HG03159 (cell line): ENCODE data around the gene C19orf47.
A peak's percentile ranks its signal among the peaks of the same experiment; 100 is the strongest.

Experiments
- ATAC-seq: cut with Tn5 transposase; IDR thresholded peaks from one replicate; pipeline ENCODE4 v1.9.1; 2021; ENCODE audit warnings: mild to moderate bottlenecking, moderate library complexity; ENCODE audit not compliant: unreplicated experiment

Gene C19orf47

GRCh38 chr19:40321076-40321475, 27.1 kb downstream of the C19orf47 start:
- no peak for ATAC-seq

GRCh38 chr19:40320558-40320935, 27.6 kb downstream of the C19orf47 start:
- no peak for ATAC-seq

GRCh38 chr19:40317338-40317737, 30.9 kb downstream of the C19orf47 start:
- ATAC-seq = no peak

GRCh38 chr19:40315812-40316470, 32.3 kb downstream of the C19orf47 start:
- no peak for ATAC-seq

GRCh38 chr19:40314656-40315055, 33.5 kb downstream of the C19orf47 start:
- ATAC-seq = no peak

- ATAC-seq = no peak
These were observed 34.8 kb downstream of the C19orf47 start for GRCh38 chr19:40313229-40313983.

GRCh38 chr19:40312533-40312932, 35.7 kb downstream of the C19orf47 start:
- ATAC-seq = no peak

- no peak for ATAC-seq
These were observed 38.5 kb downstream of the C19orf47 start for GRCh38 chr19:40309666-40310065.

- no peak for ATAC-seq
These were observed 42.8 kb downstream of the C19orf47 start for GRCh38 chr19:40305403-40305802.

- no peak for ATAC-seq
These were observed 43.9 kb downstream of the C19orf47 start for GRCh38 chr19:40304306-40304705.

- ATAC-seq = no peak
These were observed 44.4 kb downstream of the C19orf47 start for GRCh38 chr19:40303765-40304164.

GRCh38 chr19:40302224-40303011, 45.8 kb downstream of the C19orf47 start:
- no peak for ATAC-seq

- ATAC-seq = no peak
These were observed 47.5 kb downstream of the C19orf47 start for GRCh38 chr19:40300668-40301067.

- ATAC-seq = no peak
These were observed 50.2 kb downstream of the C19orf47 start for GRCh38 chr19:40298026-40298425.

- ATAC-seq = no peak
These were observed 53.6 kb downstream of the C19orf47 start for GRCh38 chr19:40294560-40294959.

- ATAC-seq = no peak
These were observed 61.2 kb downstream of the C19orf47 start for GRCh38 chr19:40286971-40287421.

- ATAC-seq = no peak
These were observed 61.8 kb downstream of the C19orf47 start for GRCh38 chr19:40286235-40286970.

- ATAC-seq = peak; percentile 79
These were observed 62.6 kb downstream of the C19orf47 start for GRCh38 chr19:40285353-40286234.

GRCh38 chr19:40284501-40285352, 63.5 kb downstream of the C19orf47 start, which contains the start of gene AKT2:
Gene AKT2, minus strand, starts transcription at chr19:40285345. Its CDS starts 20,078 bp downstream, at chr19:40265267.
- ATAC-seq = peak; percentile 32
